ENCODE data around the gene MTHFD1L.

- no peak for TF ChIP-seq CTCF (IDR thresholded peaks at IDR 0.05 in 8 of 11, conservative IDR thresholded peaks at IDR 0.05 in 3 of 11)
- TF ChIP-seq POLR2A (IDR thresholded peaks at IDR 0.05), result no peak
- no peak for TF ChIP-seq POLR2AphosphoS5 (IDR thresholded peaks at IDR 0.05)
Observed at GRCh38 chr6:151023342-151023741, 157.8 kb downstream of the MTHFD1L start.
